Measurements from ENCODE around the gene BHLHE41. TPM values are rescaled to one million over a fixed set of nuclear protein-coding genes. Genes with fewer than 3 reads are reported as not detected.

The BHLHE41 gene
- total RNA-seq, 1 experiment from 2014 or later: 44.1 TPM

DNA sequence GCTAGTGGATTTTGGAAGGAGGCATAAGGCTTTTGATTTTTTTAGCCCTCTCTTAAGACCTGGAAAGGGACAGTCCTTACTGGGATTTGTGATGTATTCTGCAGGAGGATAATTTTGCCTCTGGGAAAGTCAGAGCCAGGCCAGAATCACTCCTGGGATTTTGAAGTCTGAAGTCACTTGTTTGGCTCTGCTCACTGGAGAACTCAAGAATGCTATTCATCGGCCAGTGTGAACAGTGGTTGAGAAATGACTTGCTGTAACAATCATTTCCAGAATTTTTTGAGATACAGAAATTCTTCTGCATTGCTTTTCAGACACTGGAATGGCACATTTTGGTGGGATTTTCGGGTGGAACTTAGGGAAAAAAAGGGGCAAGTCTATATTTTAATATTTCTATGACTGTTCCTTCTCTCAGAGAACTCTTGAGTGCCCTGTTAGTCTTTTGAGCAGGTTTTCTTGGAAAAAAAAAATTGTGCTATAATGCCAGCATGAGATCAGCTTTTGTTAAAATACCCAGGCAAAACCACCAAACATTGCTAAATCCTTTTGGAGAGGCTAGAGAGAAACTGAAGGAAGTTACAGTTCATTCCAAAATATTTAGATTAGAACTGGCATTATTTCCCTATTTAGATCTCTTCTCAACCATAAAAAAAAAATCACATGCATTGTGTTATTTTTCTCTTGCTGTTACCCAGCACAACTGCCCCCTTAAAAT lies 26.1 kb upstream of the BHLHE41 start:
- no peak overlapping the region for H3K4me3 Mint-ChIP-seq (ENCODE audit: low read depth, unreplicated experiment)
- H3K36me3 Mint-ChIP-seq (ENCODE audit: insufficient read depth, unreplicated experiment): no peaks in the 10 kb centered on the region
- no peaks in the 10 kb centered on the region for H3K27me3 Mint-ChIP-seq (ENCODE audit: unreplicated experiment)
- no peak overlapping the region for H3K27ac Mint-ChIP-seq (ENCODE audit: unreplicated experiment)
- intact Hi-C loops (cut with micrococcal nuclease; ENCODE audit: unreplicated experiment): loop anchor here (5.0 kb wide), 1 partner anchor 36 kb away; no protein-coding TSS in a partner anchor
- H3K9me3 Mint-ChIP-seq (ENCODE audit: low read depth, unreplicated experiment): no peaks in the 10 kb centered on the region
- peaks cover 31% of the 10 kb centered on the region for H3K4me1 Mint-ChIP-seq (ENCODE audit: low read depth, unreplicated experiment)
- no peak for DNase-seq
- CTCF ChIA-PET: no interaction called here
- BruUV-seq (replicated peaks): no TSS peak
- TF ChIP-seq, protein P1, sequence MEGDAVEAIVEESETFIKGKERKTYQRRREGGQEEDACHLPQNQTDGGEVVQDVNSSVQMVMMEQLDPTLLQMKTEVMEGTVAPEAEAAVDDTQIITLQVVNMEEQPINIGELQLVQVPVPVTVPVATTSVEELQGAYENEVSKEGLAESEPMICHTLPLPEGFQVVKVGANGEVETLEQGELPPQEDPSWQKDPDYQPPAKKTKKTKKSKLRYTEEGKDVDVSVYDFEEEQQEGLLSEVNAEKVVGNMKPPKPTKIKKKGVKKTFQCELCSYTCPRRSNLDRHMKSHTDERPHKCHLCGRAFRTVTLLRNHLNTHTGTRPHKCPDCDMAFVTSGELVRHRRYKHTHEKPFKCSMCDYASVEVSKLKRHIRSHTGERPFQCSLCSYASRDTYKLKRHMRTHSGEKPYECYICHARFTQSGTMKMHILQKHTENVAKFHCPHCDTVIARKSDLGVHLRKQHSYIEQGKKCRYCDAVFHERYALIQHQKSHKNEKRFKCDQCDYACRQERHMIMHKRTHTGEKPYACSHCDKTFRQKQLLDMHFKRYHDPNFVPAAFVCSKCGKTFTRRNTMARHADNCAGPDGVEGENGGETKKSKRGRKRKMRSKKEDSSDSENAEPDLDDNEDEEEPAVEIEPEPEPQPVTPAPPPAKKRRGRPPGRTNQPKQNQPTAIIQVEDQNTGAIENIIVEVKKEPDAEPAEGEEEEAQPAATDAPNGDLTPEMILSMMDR (IDR thresholded peaks at IDR 0.05; ENCODE audit: unreplicated experiment): no peak

DNA sequence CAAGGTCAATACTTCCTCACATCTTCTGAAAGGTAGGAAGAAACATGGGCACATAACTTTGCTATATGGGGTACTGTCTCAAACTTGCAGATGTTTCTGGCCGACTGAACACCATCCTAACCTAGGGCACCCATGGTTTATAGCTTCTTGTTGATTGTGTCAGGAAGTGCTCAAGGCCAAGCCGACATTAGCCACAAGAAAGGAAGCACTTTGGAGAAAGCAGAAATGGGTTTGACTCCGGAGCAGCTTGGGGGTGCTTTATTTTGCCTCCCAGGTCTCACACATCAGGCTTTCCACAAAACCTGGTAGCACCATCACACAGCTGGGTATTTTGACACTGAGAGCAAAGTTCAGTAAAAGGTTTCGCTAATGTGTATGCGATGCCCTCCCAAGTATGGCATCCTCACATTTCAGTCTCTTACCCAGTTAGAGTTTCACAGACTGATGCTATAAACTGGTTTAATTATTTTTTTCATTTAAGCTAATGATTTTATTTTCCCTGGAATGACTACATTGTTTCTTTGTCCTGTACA lies 25.2 kb upstream of the BHLHE41 start:
- DNase-seq: no peak
- no peak overlapping the region for H3K4me3 Mint-ChIP-seq (ENCODE audit: low read depth, unreplicated experiment)
- intact Hi-C loops (cut with micrococcal nuclease; ENCODE audit: unreplicated experiment): loop anchor here (5.0 kb wide), 1 partner anchor 37 kb away; no protein-coding TSS in a partner anchor
- no peaks in the 10 kb centered on the region for H3K36me3 Mint-ChIP-seq (ENCODE audit: insufficient read depth, unreplicated experiment)
- H3K9me3 Mint-ChIP-seq (ENCODE audit: low read depth, unreplicated experiment): no peaks in the 10 kb centered on the region
- CTCF ChIA-PET: no interaction called here
- no peaks in the 10 kb centered on the region for H3K27me3 Mint-ChIP-seq (ENCODE audit: unreplicated experiment)
- no TSS peak for BruUV-seq (replicated peaks)
- TF ChIP-seq, protein P1 (IDR thresholded peaks at IDR 0.05; ENCODE audit: unreplicated experiment): no peak
- no peak overlapping the region for H3K27ac Mint-ChIP-seq (ENCODE audit: unreplicated experiment)
- peaks cover 22% of the 10 kb centered on the region for H3K4me1 Mint-ChIP-seq (ENCODE audit: low read depth, unreplicated experiment)

DNA sequence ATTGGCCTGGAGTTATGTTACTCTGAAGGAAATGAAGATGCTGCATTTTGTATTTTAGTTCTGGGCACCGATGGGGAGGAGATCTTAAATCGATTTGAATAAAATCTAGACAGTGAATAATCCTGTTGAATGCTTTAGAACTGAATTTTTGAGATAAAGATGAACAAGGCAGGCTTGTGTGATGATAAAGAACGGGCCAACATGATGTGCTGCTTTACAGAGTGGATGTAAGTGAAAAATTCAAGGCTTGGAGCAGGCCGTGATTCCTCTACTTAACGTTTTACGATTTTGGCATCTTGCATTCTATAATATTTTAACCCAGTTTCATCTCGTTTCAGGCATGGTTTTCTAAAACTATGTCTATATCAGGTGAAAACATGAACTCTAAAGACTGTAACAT lies 23.5 kb upstream of the BHLHE41 start:
- Mint-ChIP-seq H3K4me3 (ENCODE audit: low read depth, unreplicated experiment) (no peak overlapping the region), H3K27me3 (ENCODE audit: unreplicated experiment) (no peaks in the 10 kb centered on the region), H3K4me1 (ENCODE audit: low read depth, unreplicated experiment) (peaks cover 13% of the 10 kb centered on the region), H3K9me3 (ENCODE audit: low read depth, unreplicated experiment) (no peaks in the 10 kb centered on the region), H3K27ac (ENCODE audit: unreplicated experiment) (no peak overlapping the region), H3K36me3 (ENCODE audit: insufficient read depth, unreplicated experiment) (no peaks in the 10 kb centered on the region)
- no peak for DNase-seq
- intact Hi-C loops (cut with micrococcal nuclease; ENCODE audit: unreplicated experiment): no loop called here
- BruUV-seq (replicated peaks): no TSS peak
- TF ChIP-seq, protein P1 (IDR thresholded peaks at IDR 0.05; ENCODE audit: unreplicated experiment): no peak
- CTCF ChIA-PET: interaction anchor here (0.6 kb wide), 1 partner anchor 196 kb away, joined by 3 read pairs; no protein-coding TSS in a partner anchor

DNA sequence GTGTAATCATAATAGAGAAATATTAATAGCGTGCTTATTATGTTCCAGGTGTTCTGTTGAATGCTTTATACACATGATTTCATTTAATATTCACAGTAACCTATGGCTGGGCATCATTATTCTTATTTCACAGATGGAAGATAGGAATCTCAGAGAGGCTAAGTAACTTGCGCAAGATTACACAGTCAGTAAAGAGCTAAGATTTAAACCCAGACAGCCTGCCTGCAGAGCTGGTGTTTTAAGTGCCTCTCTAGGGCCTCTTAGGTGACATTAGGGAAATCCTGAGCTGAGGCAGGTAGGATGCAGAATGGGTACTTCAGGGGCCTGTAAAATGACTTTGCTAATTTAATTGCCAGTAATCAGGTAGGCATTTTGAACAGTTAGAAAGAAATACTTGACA lies 18.5 kb upstream of the BHLHE41 start:
- Mint-ChIP-seq H3K4me1 (ENCODE audit: low read depth, unreplicated experiment) (no peaks in the 10 kb centered on the region), H3K9me3 (ENCODE audit: low read depth, unreplicated experiment) (no peaks in the 10 kb centered on the region), H3K4me3 (ENCODE audit: low read depth, unreplicated experiment) (no peak overlapping the region), H3K27me3 (ENCODE audit: unreplicated experiment) (no peaks in the 10 kb centered on the region), H3K36me3 (ENCODE audit: insufficient read depth, unreplicated experiment) (no peaks in the 10 kb centered on the region), H3K27ac (ENCODE audit: unreplicated experiment) (no peak overlapping the region)
- TF ChIP-seq, protein P1 (IDR thresholded peaks at IDR 0.05; ENCODE audit: unreplicated experiment): no peak
- no peak for DNase-seq
- no TSS peak for BruUV-seq (replicated peaks)
- CTCF ChIA-PET: interaction anchor here (0.7 kb wide), 1 partner anchor 9 kb away, joined by 3 read pairs; no protein-coding TSS in a partner anchor
- intact Hi-C loops (cut with micrococcal nuclease; ENCODE audit: unreplicated experiment): no loop called here

Data from Calu3 (cell line).